HG02884 (cell line): ENCODE results near the gene MCOLN3.
A peak's percentile ranks its signal among the peaks of the same experiment; 100 is the strongest.
"Not testable (repeated sequence)": the region's sequence is repeated elsewhere in the genome, so short reads cannot be mapped to it uniquely, and the experiment has no call there.

ENCODE experiments used
- ATAC-seq: cut with Tn5 transposase; IDR thresholded peaks from one replicate; pipeline ENCODE4 v1.9.1; 2021; ENCODE audit warnings: mild to moderate bottlenecking, moderate library complexity; ENCODE audit not compliant: unreplicated experiment

The MCOLN3 gene

GRCh38 chr1:84995484-84996334, 52.6 kb downstream of the MCOLN3 start:
- ATAC-seq: peak; percentile 37

- peak; percentile 37 for ATAC-seq
Measured at GRCh38 chr1:84991097-84991920, 57.0 kb downstream of the MCOLN3 start.

GRCh38 chr1:84988588-84988987, 59.7 kb downstream of the MCOLN3 start:
- ATAC-seq: peak; percentile 77

GRCh38 chr1:84986561-84986960, 61.7 kb downstream of the MCOLN3 start:
- ATAC-seq: not testable (repeated sequence)

GRCh38 chr1:84985365-84985764, 62.9 kb downstream of the MCOLN3 start:
- no peak for ATAC-seq

- no peak for ATAC-seq
Measured at GRCh38 chr1:84982395-84982794, 65.9 kb downstream of the MCOLN3 start.

- ATAC-seq: no peak
Measured at GRCh38 chr1:84975035-84975434, 73.3 kb downstream of the MCOLN3 start.

GRCh38 chr1:84973498-84974334, 74.6 kb downstream of the MCOLN3 start:
- peak; percentile 46 for ATAC-seq

GRCh38 chr1:84972377-84972987, 75.8 kb downstream of the MCOLN3 start:
- no peak for ATAC-seq

- peak; percentile 24 for ATAC-seq
Measured at GRCh38 chr1:84971957-84972356, 76.3 kb downstream of the MCOLN3 start.

- peak; percentile 47 for ATAC-seq
Measured at GRCh38 chr1:84969489-84970250, 78.6 kb downstream of the MCOLN3 start.

GRCh38 chr1:84968865-84969264, 79.4 kb downstream of the MCOLN3 start:
- ATAC-seq: no peak

- no peak for ATAC-seq
Measured at GRCh38 chr1:84968101-84968500, 80.2 kb downstream of the MCOLN3 start.
